ENCODE results near the gene ZNF845.
"Not testable (repeated sequence)": the region's sequence is repeated elsewhere in the genome, so short reads cannot be mapped to it uniquely, and the experiment has no call there.

The ZNF845 gene

DNA sequence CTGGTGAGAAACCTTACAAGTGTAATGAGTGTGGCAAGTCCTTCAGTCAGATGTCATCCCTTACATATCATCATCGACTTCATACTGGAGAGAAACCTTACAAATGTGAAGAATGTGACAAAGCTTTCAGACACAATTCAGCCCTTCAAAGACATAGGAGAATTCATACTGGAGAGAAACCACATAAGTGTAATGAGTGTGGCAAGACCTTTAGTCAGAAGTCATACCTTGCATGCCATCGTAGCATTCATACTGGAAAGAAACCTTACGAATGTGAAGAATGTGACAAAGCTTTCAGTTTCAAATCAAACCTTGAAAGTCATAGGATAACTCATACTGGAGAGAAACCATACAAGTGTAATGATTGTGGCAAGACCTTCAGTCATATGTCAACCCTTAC lies 47.8 kb downstream of the ZNF845 start:
- Histone ChIP-seq H3K4me3 (ENCODE audit: low read depth, low read length) (no peak overlapping the region), H3K4me1 (ENCODE audit: control insufficient read depth, insufficient read depth, low read length) (no peaks in the 10 kb centered on the region), H3K9ac (ENCODE audit: low read length) (no peak overlapping the region), H3K27ac (ENCODE audit: low read depth, low read length) (no peak overlapping the region), H3K27me3 (ENCODE audit: control insufficient read depth, insufficient read depth, low read length) (no peaks in the 10 kb centered on the region), H3K9me3 (ENCODE audit: control insufficient read depth, insufficient read depth, low read depth, low read length) (peaks cover 64% of the 10 kb centered on the region), H3K36me3 (ENCODE audit: control insufficient read depth, insufficient read depth, low read length) (peaks cover 98% of the 10 kb centered on the region)

DNA sequence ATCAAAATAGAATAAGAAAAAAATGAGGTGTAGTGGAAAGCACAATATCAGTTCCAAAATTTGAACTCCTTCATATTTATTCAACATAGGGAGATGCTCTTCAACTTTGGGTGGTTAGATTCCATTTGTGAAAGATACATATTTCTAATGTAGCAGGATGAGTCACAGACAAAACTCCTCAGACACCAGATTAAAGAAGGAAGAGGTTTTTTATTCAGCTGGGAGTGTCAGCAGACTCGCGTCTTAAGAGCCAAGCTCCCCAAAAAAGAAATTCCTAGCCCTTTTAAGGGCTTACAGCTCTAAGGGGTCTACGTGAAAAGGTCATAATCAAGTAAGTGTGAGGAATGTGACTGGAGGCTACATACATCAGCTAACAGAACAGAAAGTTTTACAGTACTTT lies 54.6 kb downstream of the ZNF845 start:
- Histone ChIP-seq H3K36me3 (ENCODE audit: control insufficient read depth, insufficient read depth, low read length) (peaks cover 40% of the 10 kb centered on the region), H3K4me3 (ENCODE audit: low read depth, low read length) (no peak overlapping the region), H3K27me3 (ENCODE audit: control insufficient read depth, insufficient read depth, low read length) (no peaks in the 10 kb centered on the region), H3K9ac (ENCODE audit: low read length) (no peak overlapping the region), H3K27ac (ENCODE audit: low read depth, low read length) (no peak overlapping the region), H3K4me1 (ENCODE audit: control insufficient read depth, insufficient read depth, low read length) (peaks cover 6% of the 10 kb centered on the region), H3K9me3 (ENCODE audit: control insufficient read depth, insufficient read depth, low read depth, low read length) (peaks cover 32% of the 10 kb centered on the region)

DNA sequence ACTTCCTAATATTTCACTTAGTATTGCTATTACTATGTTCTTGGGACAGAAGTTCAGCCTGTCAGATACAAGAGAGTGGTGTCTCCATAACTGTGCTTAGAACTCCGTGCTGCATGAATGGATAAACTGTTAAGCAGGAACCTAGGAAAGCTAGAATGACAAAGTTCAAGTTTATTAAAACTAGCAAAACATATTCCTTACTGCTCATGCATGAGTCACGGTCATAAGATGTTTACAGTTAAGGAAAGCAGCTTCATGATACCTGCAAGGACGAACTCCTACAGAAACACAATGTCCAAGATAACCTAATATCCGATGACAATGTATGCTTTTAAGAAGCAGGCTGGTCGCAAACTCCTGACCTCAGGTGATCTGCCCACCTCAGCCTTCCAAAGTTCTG lies 55.4 kb downstream of the ZNF845 start:
- Histone ChIP-seq H3K9ac (ENCODE audit: low read length) (no peak overlapping the region), H3K27me3 (ENCODE audit: control insufficient read depth, insufficient read depth, low read length) (no peaks in the 10 kb centered on the region), H3K4me1 (ENCODE audit: control insufficient read depth, insufficient read depth, low read length) (peaks cover 6% of the 10 kb centered on the region), H3K4me3 (ENCODE audit: low read depth, low read length) (no peak overlapping the region), H3K36me3 (ENCODE audit: control insufficient read depth, insufficient read depth, low read length) (peaks cover 33% of the 10 kb centered on the region), H3K9me3 (ENCODE audit: control insufficient read depth, insufficient read depth, low read depth, low read length) (peaks cover 25% of the 10 kb centered on the region), H3K27ac (ENCODE audit: low read depth, low read length) (no peak overlapping the region)

DNA sequence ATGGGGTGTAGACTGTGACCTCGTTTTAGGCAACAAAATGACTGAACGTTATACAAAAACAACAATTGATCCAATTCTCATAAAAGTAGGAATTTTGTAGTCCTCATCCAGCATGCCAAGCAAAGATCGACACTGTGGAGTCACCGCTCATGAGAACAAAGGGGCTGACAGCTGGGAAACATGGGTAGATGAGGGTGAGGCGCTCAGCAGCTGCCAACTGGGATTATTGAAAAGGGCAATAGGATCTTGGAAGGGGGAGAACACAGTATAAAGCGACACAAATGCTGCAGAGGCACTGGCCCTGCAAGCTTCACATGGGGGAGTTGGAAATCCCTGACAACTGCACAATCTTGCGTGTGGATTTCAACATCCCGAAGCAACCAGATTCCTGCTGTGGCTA lies 56.0 kb downstream of the ZNF845 start:
- Histone ChIP-seq H3K27me3 (ENCODE audit: control insufficient read depth, insufficient read depth, low read length) (no peaks in the 10 kb centered on the region), H3K9ac (ENCODE audit: low read length) (no peak overlapping the region), H3K36me3 (ENCODE audit: control insufficient read depth, insufficient read depth, low read length) (peaks cover 28% of the 10 kb centered on the region), H3K9me3 (ENCODE audit: control insufficient read depth, insufficient read depth, low read depth, low read length) (peaks cover 21% of the 10 kb centered on the region; the same call in 1 of the 2 replicates), H3K4me3 (ENCODE audit: low read depth, low read length) (peak overlapping the region; percentile 53), H3K4me1 (ENCODE audit: control insufficient read depth, insufficient read depth, low read length) (peaks cover 8% of the 10 kb centered on the region), H3K27ac (ENCODE audit: low read depth, low read length) (no peak overlapping the region)

DNA sequence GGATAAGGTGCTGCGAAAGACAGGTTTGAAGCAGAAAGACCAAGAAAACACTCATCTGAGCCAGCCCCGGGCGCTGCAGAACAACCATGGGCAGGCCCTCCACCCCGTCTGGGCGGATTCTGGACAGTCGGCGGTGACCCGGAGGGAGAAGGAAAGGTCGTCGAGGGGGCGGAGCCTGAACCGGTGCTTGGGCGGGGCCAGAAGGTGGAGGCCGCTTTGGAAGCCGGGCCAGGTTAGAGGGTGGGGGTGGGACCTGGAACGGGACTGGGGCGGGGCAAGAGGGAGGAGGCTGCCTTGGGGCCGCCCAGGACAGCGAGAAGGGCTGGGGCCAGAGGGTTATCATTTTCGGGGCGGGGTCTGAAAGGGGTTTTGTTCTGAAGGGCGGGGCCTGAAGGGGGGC lies 56.4 kb downstream of the ZNF845 start:
- Histone ChIP-seq H3K9ac (ENCODE audit: low read length) (no peak overlapping the region), H3K36me3 (ENCODE audit: control insufficient read depth, insufficient read depth, low read length) (peaks cover 24% of the 10 kb centered on the region), H3K4me3 (ENCODE audit: low read depth, low read length) (peak overlapping the region; percentile 53), H3K27ac (ENCODE audit: low read depth, low read length) (no peak overlapping the region), H3K4me1 (ENCODE audit: control insufficient read depth, insufficient read depth, low read length) (peaks cover 8% of the 10 kb centered on the region), H3K9me3 (ENCODE audit: control insufficient read depth, insufficient read depth, low read depth, low read length) (peaks cover 18% of the 10 kb centered on the region; the same call in 1 of the 2 replicates), H3K27me3 (ENCODE audit: control insufficient read depth, insufficient read depth, low read length) (no peaks in the 10 kb centered on the region)

DNA sequence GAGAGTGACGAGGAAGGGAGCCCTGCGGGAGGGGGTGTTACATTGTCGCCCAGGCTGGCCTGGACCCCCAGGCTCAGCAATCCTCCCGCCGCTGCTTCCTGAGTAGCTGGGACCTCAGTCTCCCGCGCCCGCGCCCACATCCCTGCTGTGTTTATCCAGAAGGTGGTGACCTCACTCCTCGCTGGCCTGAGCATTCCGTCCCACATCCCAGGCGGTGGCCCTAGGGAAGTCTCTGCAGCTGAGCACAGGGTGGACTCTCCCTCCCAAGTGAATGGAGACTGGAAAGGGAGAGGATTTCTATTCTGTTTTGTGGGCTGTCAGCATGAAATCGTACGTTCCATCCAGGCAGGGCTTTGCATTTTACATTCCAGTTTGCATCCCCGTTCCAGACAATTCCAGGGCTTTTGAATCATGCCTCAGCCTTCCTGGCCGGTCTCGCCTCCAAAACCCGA lies 61.0 kb downstream of the ZNF845 start:
- Histone ChIP-seq H3K36me3 (ENCODE audit: control insufficient read depth, insufficient read depth, low read length) (peaks cover 12% of the 10 kb centered on the region), H3K4me3 (ENCODE audit: low read depth, low read length) (peak overlapping the region; percentile 90), H3K27ac (ENCODE audit: low read depth, low read length) (no peak overlapping the region), H3K9me3 (ENCODE audit: control insufficient read depth, insufficient read depth, low read depth, low read length) (peaks cover 3% of the 10 kb centered on the region; the same call in 1 of the 2 replicates), H3K4me1 (ENCODE audit: control insufficient read depth, insufficient read depth, low read length) (peaks cover 10% of the 10 kb centered on the region), H3K9ac (ENCODE audit: low read length) (peak overlapping the region; percentile 56), H3K27me3 (ENCODE audit: control insufficient read depth, insufficient read depth, low read length) (no peaks in the 10 kb centered on the region)

DNA sequence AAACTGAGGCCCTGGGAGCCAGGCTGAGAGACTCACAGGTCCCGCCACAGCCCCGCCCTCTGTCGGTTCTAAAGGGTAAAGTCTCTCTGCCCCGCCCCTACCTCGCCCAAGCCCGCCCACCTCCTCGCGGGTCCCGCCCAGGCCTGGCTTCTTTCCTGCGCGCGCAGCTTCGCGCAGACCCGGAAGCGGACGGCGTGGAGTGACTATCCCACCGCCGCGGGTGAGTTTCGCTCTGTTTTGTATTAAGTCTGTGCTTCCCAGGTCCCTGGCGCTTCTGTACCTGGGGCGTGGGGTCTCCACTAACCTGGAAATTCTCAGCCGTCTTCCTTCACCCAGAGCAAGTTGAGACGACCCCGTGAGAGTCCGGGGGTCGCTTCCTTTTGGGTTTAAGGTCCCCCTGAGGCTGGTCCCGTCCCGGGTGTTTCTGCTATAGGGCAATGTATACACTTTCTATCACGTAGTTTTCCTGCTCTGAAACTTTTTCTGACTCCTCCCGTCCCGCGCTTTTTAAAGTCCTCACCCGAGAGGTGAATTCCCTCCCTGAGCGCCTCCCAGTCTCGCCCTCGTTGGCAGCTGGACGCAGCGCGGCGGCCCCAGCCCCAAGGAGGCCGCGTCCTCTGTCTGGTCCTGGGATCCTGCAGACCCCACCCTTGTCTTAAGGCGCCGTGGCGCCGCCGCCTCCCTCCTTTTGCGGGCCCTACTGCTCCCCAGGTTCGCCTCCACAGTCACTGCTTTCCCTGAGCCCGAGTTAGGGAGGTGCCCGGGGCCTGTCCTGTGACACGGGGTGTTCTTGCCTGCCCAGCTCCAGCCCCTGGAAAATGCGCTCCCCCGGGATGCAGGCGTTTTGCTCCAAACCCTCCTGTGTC lies 61.7 kb downstream of the ZNF845 start, which contains the start of gene ZNF765:
TSS of gene ZNF765 (plus strand) at position 176 of the 866 bp plus-strand sequence. CDS start 2,867 bp downstream, outside the sequence.
- peaks cover 7% of the 10 kb centered on the region; the same call in 1 of the 2 replicates for H3K4me1 ChIP-seq (ENCODE audit: control insufficient read depth, insufficient read depth, low read length)
- H3K27me3 ChIP-seq (ENCODE audit: control insufficient read depth, insufficient read depth, low read length): no peaks in the 10 kb centered on the region
- H3K4me3 ChIP-seq (ENCODE audit: low read depth, low read length): peak within 1 kb of the TSS; percentile 90
- peaks cover 19% of the 10 kb centered on the region for H3K36me3 ChIP-seq (ENCODE audit: control insufficient read depth, insufficient read depth, low read length)
- H3K9ac ChIP-seq (ENCODE audit: low read length): peak within 1 kb of the TSS; percentile 81
- H3K27ac ChIP-seq (ENCODE audit: low read depth, low read length): no peak within 1 kb of the TSS; the same call in 1 of the 2 replicates
- no peaks in the 10 kb centered on the region for H3K9me3 ChIP-seq (ENCODE audit: control insufficient read depth, insufficient read depth, low read depth, low read length)

DNA sequence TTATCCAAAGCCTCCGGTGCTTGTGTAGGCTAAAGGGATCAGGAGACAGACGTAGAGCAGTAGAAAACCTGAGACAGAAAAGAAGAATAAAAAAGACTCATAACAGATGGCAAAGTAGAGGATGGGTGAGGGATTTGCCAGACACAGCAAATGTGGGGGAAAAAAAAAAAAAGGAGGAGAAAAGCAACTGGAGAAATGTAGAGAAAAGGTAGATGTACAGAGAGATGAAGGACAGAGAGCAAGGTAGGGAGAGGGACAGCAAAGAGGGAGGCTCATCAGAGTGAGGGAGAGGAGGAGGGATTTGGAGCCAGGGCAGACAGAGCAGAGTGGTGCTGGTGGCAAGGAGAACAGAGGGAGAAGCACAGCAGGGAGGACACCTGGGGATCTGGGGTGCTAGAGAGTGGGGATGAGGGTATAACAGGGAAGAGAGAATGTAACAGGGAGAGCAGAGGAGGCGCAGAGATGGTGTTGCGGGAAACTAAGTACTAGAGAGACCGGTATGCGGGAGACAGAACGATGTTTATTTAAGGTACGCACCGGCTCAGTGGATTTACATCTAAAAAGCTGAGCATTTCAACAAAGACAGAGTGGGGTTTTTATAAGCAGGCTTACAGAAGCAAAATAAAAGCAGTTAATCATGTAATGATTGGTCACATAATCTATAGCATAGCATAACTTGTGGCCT lies 62.4 kb downstream of the ZNF845 start:
- not testable (repeated sequence) for H3K27ac ChIP-seq (ENCODE audit: low read depth, low read length); H3K4me1 ChIP-seq (ENCODE audit: control insufficient read depth, insufficient read depth, low read length); H3K9me3 ChIP-seq (ENCODE audit: control insufficient read depth, insufficient read depth, low read depth, low read length); H3K27me3 ChIP-seq (ENCODE audit: control insufficient read depth, insufficient read depth, low read length)
- peaks cover 25% of the 10 kb centered on the region for H3K36me3 ChIP-seq (ENCODE audit: control insufficient read depth, insufficient read depth, low read length)
- H3K9ac ChIP-seq (ENCODE audit: low read length): peak overlapping the region; percentile 81
- peak overlapping the region; percentile 90 for H3K4me3 ChIP-seq (ENCODE audit: low read depth, low read length)

DNA sequence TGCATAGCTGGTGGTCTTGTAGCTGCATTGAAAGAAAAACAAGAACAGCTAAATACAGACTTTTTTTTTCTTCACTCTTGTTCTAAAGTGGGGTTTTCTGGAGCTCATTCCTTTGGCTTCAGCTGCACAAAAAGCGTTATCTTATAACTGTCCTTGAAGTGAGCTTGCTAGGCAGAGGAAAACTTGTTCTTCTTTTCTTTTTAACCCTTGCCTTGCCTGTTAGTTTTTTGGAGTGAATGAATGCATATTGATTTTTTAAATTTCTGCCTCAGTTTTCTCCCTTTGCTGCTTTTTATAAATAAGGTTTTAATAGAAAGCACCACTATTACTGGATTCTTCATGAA lies 62.9 kb downstream of the ZNF845 start:
- H3K9me3 ChIP-seq (ENCODE audit: control insufficient read depth, insufficient read depth, low read depth, low read length): peaks cover 2% of the 10 kb centered on the region; the same call in 1 of the 2 replicates
- H3K4me1 ChIP-seq (ENCODE audit: control insufficient read depth, insufficient read depth, low read length): peaks cover 7% of the 10 kb centered on the region; the same call in 1 of the 2 replicates
- H3K9ac ChIP-seq (ENCODE audit: low read length): no peak overlapping the region
- H3K4me3 ChIP-seq (ENCODE audit: low read depth, low read length): peak overlapping the region; percentile 90
- no peaks in the 10 kb centered on the region for H3K27me3 ChIP-seq (ENCODE audit: control insufficient read depth, insufficient read depth, low read length)
- peaks cover 28% of the 10 kb centered on the region for H3K36me3 ChIP-seq (ENCODE audit: control insufficient read depth, insufficient read depth, low read length)
- H3K27ac ChIP-seq (ENCODE audit: low read depth, low read length): no peak overlapping the region

DNA sequence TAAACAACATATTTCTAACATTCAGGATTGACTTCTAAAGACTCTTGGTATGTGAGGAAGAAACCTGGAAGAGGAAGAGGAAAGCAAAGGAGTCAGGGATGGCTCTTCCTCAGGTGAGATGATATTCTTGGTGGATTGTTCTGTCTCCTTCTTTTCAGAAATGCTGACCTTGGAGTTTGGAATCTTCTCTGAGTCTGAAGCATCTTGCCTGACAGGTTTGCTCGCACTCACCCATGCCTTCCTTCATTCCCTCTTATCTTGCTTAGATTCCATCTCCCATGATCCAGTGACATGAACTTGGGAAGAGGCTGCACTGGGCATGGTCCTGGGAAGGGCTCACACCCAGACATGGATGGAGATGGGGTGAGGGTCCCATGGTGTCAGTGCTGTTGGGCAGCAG lies 64.4 kb downstream of the ZNF845 start:
- not testable (repeated sequence) for H3K27me3 ChIP-seq (ENCODE audit: control insufficient read depth, insufficient read depth, low read length)

More for the DNA sequence above, 64.4 kb downstream of the ZNF845 start:
- H3K27ac ChIP-seq (ENCODE audit: low read depth, low read length); H3K4me1 ChIP-seq (ENCODE audit: control insufficient read depth, insufficient read depth, low read length); H3K9me3 ChIP-seq (ENCODE audit: control insufficient read depth, insufficient read depth, low read depth, low read length); H3K9ac ChIP-seq (ENCODE audit: low read length); H3K4me3 ChIP-seq (ENCODE audit: low read depth, low read length): not testable (repeated sequence)
- peaks cover 42% of the 10 kb centered on the region for H3K36me3 ChIP-seq (ENCODE audit: control insufficient read depth, insufficient read depth, low read length)
